Activated T-cell treated with anti-CD3 and anti-CD28 coated beads, Interleukin-2, amount 50 U/mL, for 4 hours (primary cell): Measurements from ENCODE around the gene AZGP1. TPM values are rescaled to one million over a fixed set of nuclear protein-coding genes. Genes with fewer than 3 reads are reported as not detected.
A peak's percentile ranks its signal among the peaks of the same experiment; 100 is the strongest.
"Not testable (repeated sequence)": the region's sequence is repeated elsewhere in the genome, so short reads cannot be mapped to it uniquely, and the experiment has no call there.

Experiments used
- ATAC-seq, 2 donors: fragments of 200-7000 bp; cut with Tn5 transposase; one replicate each; pipeline ENCODE4 v1.10.0; 2021
- DNase-seq: peaks from one replicate; pipeline ENCODE4 v3.0.0-alpha.2; 2020
- H3K27me3 Mint-ChIP-seq: one replicate; pipeline ENCODE4 v1.8.0; 2021; ENCODE audit warnings: low read depth, mixed read lengths
- H3K36me3 Mint-ChIP-seq: one replicate; pipeline ENCODE4 v1.8.0; 2022; ENCODE audit warnings: mixed read lengths; ENCODE audit not compliant: insufficient read depth
- H3K4me1 Mint-ChIP-seq: one replicate; pipeline ENCODE4 v1.8.0; 2021; ENCODE audit warnings: low read depth, mixed read lengths
- H3K4me3 Mint-ChIP-seq: one replicate; pipeline ENCODE4 v1.8.0; 2021; ENCODE audit warnings: mild to moderate bottlenecking, moderate library complexity, mixed read lengths
- H3K9me3 Mint-ChIP-seq: one replicate; pipeline ENCODE4 v1.8.0; 2021; ENCODE audit warnings: mixed read lengths
- total RNA-seq, 3 donors: library from RNA; stranded (reverse); gene quantifications; one replicate each; pipeline ENCODE4 v1.2.1, GENCODE V29; 2021

Gene AZGP1
- total RNA-seq, 3 donors from 2014 or later, result 0.34 to 0.63 (median 0.46) TPM

- peaks cover 15% of the 10 kb centered on the region for H3K4me1 Mint-ChIP-seq
- ATAC-seq, result no peak
- no peak for DNase-seq
- H3K4me3 Mint-ChIP-seq, result no peak overlapping the region
- no peaks in the 10 kb centered on the region for H3K36me3 Mint-ChIP-seq
- H3K9me3 Mint-ChIP-seq, result no peaks in the 10 kb centered on the region
- H3K27me3 Mint-ChIP-seq, result peaks cover 7% of the 10 kb centered on the region
Observed at GRCh38 chr7:100010901-100011300, 35.1 kb upstream of the AZGP1 start.

- DNase-seq, H3K27me3 Mint-ChIP-seq, ATAC-seq, H3K9me3 Mint-ChIP-seq, H3K4me3 Mint-ChIP-seq, H3K36me3 Mint-ChIP-seq: not testable (repeated sequence)
- peaks cover 11% of the 10 kb centered on the region for H3K4me1 Mint-ChIP-seq
Observed at GRCh38 chr7:100009952-100010351, 34.1 kb upstream of the AZGP1 start.

- Mint-ChIP-seq H3K4me1 (peaks cover 7% of the 10 kb centered on the region), H3K9me3 (no peaks in the 10 kb centered on the region), H3K27me3 (peaks cover 7% of the 10 kb centered on the region), H3K4me3 (no peak overlapping the region), H3K36me3 (no peaks in the 10 kb centered on the region)
- no peak for DNase-seq
- ATAC-seq, result no peak
Observed at GRCh38 chr7:100008525-100008924, 32.7 kb upstream of the AZGP1 start.

GRCh38 chr7:100007887-100008286 is 32.1 kb upstream of the AZGP1 start:
- DNase-seq (no peak), ATAC-seq (no peak)
- H3K27me3 Mint-ChIP-seq, result peaks cover 7% of the 10 kb centered on the region
- no peak overlapping the region for H3K4me3 Mint-ChIP-seq
- peaks cover 2% of the 10 kb centered on the region for H3K4me1 Mint-ChIP-seq
- H3K36me3 Mint-ChIP-seq, result no peaks in the 10 kb centered on the region
- no peaks in the 10 kb centered on the region for H3K9me3 Mint-ChIP-seq

GRCh38 chr7:100003711-100004661 is 28.2 kb upstream of the AZGP1 start:
- no peaks in the 10 kb centered on the region for H3K36me3 Mint-ChIP-seq
- H3K4me1 Mint-ChIP-seq, result no peaks in the 10 kb centered on the region
- no peaks in the 10 kb centered on the region for H3K9me3 Mint-ChIP-seq
- ATAC-seq (no peak), DNase-seq (no peak)
- peaks cover 6% of the 10 kb centered on the region for H3K27me3 Mint-ChIP-seq
- no peak overlapping the region for H3K4me3 Mint-ChIP-seq

GRCh38 chr7:100000239-100000638 is 24.4 kb upstream of the AZGP1 start:
- no peaks in the 10 kb centered on the region for H3K27me3 Mint-ChIP-seq
- no peak overlapping the region for H3K4me3 Mint-ChIP-seq

GRCh38 chr7:99997545-99998137 is 21.8 kb upstream of the AZGP1 start:
- Mint-ChIP-seq H3K4me3 (peak overlapping the region; percentile 63), H3K9me3 (no peaks in the 10 kb centered on the region), H3K4me1 (peaks cover 10% of the 10 kb centered on the region), H3K36me3 (no peaks in the 10 kb centered on the region), H3K27me3 (peaks cover 5% of the 10 kb centered on the region)
- peak; percentile 51 for DNase-seq
- ATAC-seq, result peak; percentile 97

More at GRCh38 chr7:100000239-100000638, 24.4 kb upstream of the AZGP1 start:
- ATAC-seq (no peak), DNase-seq (no peak)
- Mint-ChIP-seq H3K36me3 (no peaks in the 10 kb centered on the region), H3K4me1 (peaks cover 10% of the 10 kb centered on the region), H3K9me3 (no peaks in the 10 kb centered on the region)

GRCh38 chr7:99996755-99997544 is 21.1 kb upstream of the AZGP1 start:
- DNase-seq (no peak), ATAC-seq (no peak)
- Mint-ChIP-seq H3K4me1 (peaks cover 10% of the 10 kb centered on the region), H3K27me3 (peaks cover 7% of the 10 kb centered on the region), H3K4me3 (peak overlapping the region; percentile 63), H3K36me3 (no peaks in the 10 kb centered on the region), H3K9me3 (no peaks in the 10 kb centered on the region)

- Mint-ChIP-seq H3K27me3 (peaks cover 7% of the 10 kb centered on the region), H3K36me3 (no peaks in the 10 kb centered on the region), H3K4me3 (no peak overlapping the region), H3K4me1 (peaks cover 10% of the 10 kb centered on the region), H3K9me3 (no peaks in the 10 kb centered on the region)
- ATAC-seq (no peak), DNase-seq (no peak)
Observed at GRCh38 chr7:99994819-99995218, 19.0 kb upstream of the AZGP1 start.

GRCh38 chr7:99992330-99993038 is 16.7 kb upstream of the AZGP1 start:
- Mint-ChIP-seq H3K9me3 (no peaks in the 10 kb centered on the region), H3K4me3 (no peak overlapping the region), H3K36me3 (no peaks in the 10 kb centered on the region), H3K27me3 (peaks cover 10% of the 10 kb centered on the region), H3K4me1 (peaks cover 6% of the 10 kb centered on the region)
- DNase-seq (no peak), ATAC-seq (no peak)

GRCh38 chr7:99991543-99991942 is 15.7 kb upstream of the AZGP1 start:
- not testable (repeated sequence) for H3K36me3 Mint-ChIP-seq, H3K9me3 Mint-ChIP-seq, H3K4me3 Mint-ChIP-seq, H3K4me1 Mint-ChIP-seq, H3K27me3 Mint-ChIP-seq, ATAC-seq, DNase-seq

GRCh38 chr7:99990460-99990852 is 14.6 kb upstream of the AZGP1 start:
- Mint-ChIP-seq H3K4me3 (no peak overlapping the region), H3K9me3 (no peaks in the 10 kb centered on the region), H3K36me3 (no peaks in the 10 kb centered on the region), H3K4me1 (no peaks in the 10 kb centered on the region), H3K27me3 (peaks cover 10% of the 10 kb centered on the region)
- DNase-seq (no peak), ATAC-seq (peak in 1 of 2 donors; percentile 14)

GRCh38 chr7:99987846-99988245 is 12.0 kb upstream of the AZGP1 start:
- Mint-ChIP-seq H3K4me3 (no peak overlapping the region), H3K9me3 (no peaks in the 10 kb centered on the region), H3K4me1 (no peaks in the 10 kb centered on the region), H3K27me3 (peaks cover 10% of the 10 kb centered on the region), H3K36me3 (no peaks in the 10 kb centered on the region)
- ATAC-seq, result no peak
- no peak for DNase-seq

- ATAC-seq, H3K4me3 Mint-ChIP-seq, DNase-seq, H3K36me3 Mint-ChIP-seq, H3K4me1 Mint-ChIP-seq, H3K27me3 Mint-ChIP-seq, H3K9me3 Mint-ChIP-seq: not testable (repeated sequence)
Observed at GRCh38 chr7:99987306-99987705, 11.5 kb upstream of the AZGP1 start.
